ENCODE measurements around the gene NDUFS5. TPM values are rescaled to one million over a fixed set of nuclear protein-coding genes. Genes with fewer than 3 reads are reported as not detected.

Gene NDUFS5
- total RNA-seq, 1 donor from 2014 or later: 738 TPM

- H3K27me3 Mint-ChIP-seq (ENCODE audit: insufficient read depth, low read depth): peaks cover 7% of the 10 kb centered on the region
- H3K27ac Mint-ChIP-seq: no peak overlapping the region
- Histone ChIP-seq H3F3A (ENCODE audit: low read depth) (peaks cover 20% of the 10 kb centered on the region), H3K36me3 (no peaks in the 10 kb centered on the region), H3K9ac (no peak overlapping the region), H3K4me2 (no peak overlapping the region), H3K27ac (no peak overlapping the region), H3K79me2 (ENCODE audit: low read depth) (no peaks in the 10 kb centered on the region), H3K27me3 (peaks cover 19% of the 10 kb centered on the region), H2AFZ (replicated peaks) (no peak overlapping the region), H3K4me3 (no peak overlapping the region), H4K20me1 (ENCODE audit: low read depth) (peaks cover 18% of the 10 kb centered on the region), H3K9me3 (ENCODE audit: low read depth) (no peaks in the 10 kb centered on the region), H3K4me1 (peaks cover 4% of the 10 kb centered on the region)
- H3K4me3 Mint-ChIP-seq: no peak overlapping the region
- H3K9me3 Mint-ChIP-seq: no peaks in the 10 kb centered on the region
- H3K4me1 Mint-ChIP-seq: peaks cover 31% of the 10 kb centered on the region
- no peak for TF ChIP-seq EZH2phosphoT487 (IDR thresholded peaks at IDR 0.05)
- TF ChIP-seq EZH2 (IDR thresholded peaks at IDR 0.05): no peak
- no peak for TF ChIP-seq CTCF (IDR thresholded peaks at IDR 0.05)
- H3K36me3 Mint-ChIP-seq: peaks cover 2% of the 10 kb centered on the region
- no peak for DNase-seq (ENCODE audit: low spot score)
These were observed 58.0 kb downstream of the NDUFS5 start for GRCh38 chr1:39084191-39084590.

Other genes starting within 250 kb of the NDUFS5 start
- 6.5 and 11.4 TPM in 2 replicates for gene RRAGC, start 166.6 kb upstream of the NDUFS5 start, total RNA-seq (ENCODE audit: low replicate concordance)
- 32.7 and 36.5 TPM in 2 replicates for gene MYCBP, start 153.0 kb upstream of the NDUFS5 start, total RNA-seq (ENCODE audit: low replicate concordance)
- gene GJA9, start 144.8 kb upstream of the NDUFS5 start, total RNA-seq (ENCODE audit: low replicate concordance): not detected in 2 replicates
- 1.1 TPM in 1 of 2 replicates, not detected in the other for gene RHBDL2, start 84.5 kb upstream of the NDUFS5 start, total RNA-seq (ENCODE audit: low replicate concordance)
- 99.6 and 130 TPM in 2 replicates for gene AKIRIN1, start 35.1 kb upstream of the NDUFS5 start, total RNA-seq (ENCODE audit: low replicate concordance)
- gene MACF1, start 178.3 kb downstream of the NDUFS5 start, total RNA-seq (ENCODE audit: low replicate concordance): 203 and 222 TPM in 2 replicates